Neural cell (in vitro differentiated cells): Measurements from ENCODE around the gene FGF4. TPM values are rescaled to one million over a fixed set of nuclear protein-coding genes. Genes with fewer than 3 reads are reported as not detected.

ENCODE experiments used
- H2AFZ ChIP-seq: fragments of 200-600, 300-800 bp; sonication (generic), shearing (Covaris generic); 2 replicates; pipeline ENCODE4 v1.6.0; 2014; ENCODE audit warnings: low read depth, mild to moderate bottlenecking, antibody characterized with exemption, low read length, moderate library complexity
- H3F3A ChIP-seq: fragments of 200-600 bp; shearing (Covaris generic); 2 replicates; pipeline ENCODE4 v1.6.1; 2016; ENCODE audit warnings: mild to moderate bottlenecking, moderate library complexity, mixed read lengths, antibody characterized with exemption, low read length; ENCODE audit not compliant: insufficient read depth, poor library complexity, severe bottlenecking
- H3K27ac ChIP-seq: fragments of 200-600, 300-800 bp; sonication (generic), shearing (Covaris generic); 2 replicates; pipeline ENCODE4 v1.5.1; 2014; ENCODE audit warnings: mild to moderate bottlenecking, low read length, moderate library complexity
- H3K27me3 ChIP-seq: fragments of 300-800, 200-600 bp; sonication (generic), shearing (Covaris generic); 2 replicates; pipeline ENCODE4 v1.6.0; 2014; ENCODE audit warnings: mild to moderate bottlenecking, low read depth, low read length, moderate library complexity; ENCODE audit not compliant: insufficient read depth
- H3K36me3 ChIP-seq: fragments of 300-800, 200-600 bp; sonication (generic), shearing (Covaris generic); 2 replicates; pipeline ENCODE4 v1.5.1; 2014; ENCODE audit warnings: mild to moderate bottlenecking, antibody characterized with exemption, low read length, moderate library complexity; ENCODE audit not compliant: insufficient read depth
- H3K4me2 ChIP-seq: fragments of 300-800, 200-600 bp; sonication (generic), shearing (Covaris generic); 2 replicates; pipeline ENCODE4 v1.6.0; 2014; ENCODE audit warnings: mild to moderate bottlenecking, low read length
- H3K4me3 ChIP-seq: fragments of 300-800, 200-600 bp; sonication (generic), shearing (Covaris generic); 2 replicates; pipeline ENCODE4 v1.5.1; 2014; ENCODE audit warnings: mild to moderate bottlenecking, low read length, moderate library complexity
- H3K79me2 ChIP-seq: fragments of 200-600 bp; shearing (Covaris generic); replicated peaks from 2 replicates; pipeline ENCODE4 v1.6.0; 2014; ENCODE audit warnings: mild to moderate bottlenecking, low read length, moderate library complexity; ENCODE audit not compliant: insufficient read depth
- H3K9ac ChIP-seq: fragments of 300-800, 200-600 bp; sonication (generic), shearing (Covaris generic); 2 replicates; pipeline ENCODE4 v1.6.1; 2016; ENCODE audit warnings: mild to moderate bottlenecking, low read length, mixed read lengths
- H3K9me2 ChIP-seq: fragments of 200-600 bp; shearing (Covaris generic); 2 replicates; pipeline ENCODE4 v1.6.1; 2016; ENCODE audit warnings: mild to moderate bottlenecking, low read length, mixed read lengths; ENCODE audit not compliant: insufficient read depth
- H3K9me3 ChIP-seq: fragments of 200-600, 300-800 bp; sonication (generic), shearing (Covaris generic); 2 replicates; pipeline ENCODE4 v1.6.1; 2016; ENCODE audit warnings: mild to moderate bottlenecking, mixed run types, low read length, moderate library complexity, mixed read lengths
- H4K20me1 ChIP-seq: fragments of 200-600 bp; shearing (Covaris generic); 2 replicates; pipeline ENCODE4 v1.6.1; 2016; ENCODE audit warnings: mild to moderate bottlenecking, mixed run types; ENCODE audit not compliant: insufficient read depth
- CTCF ChIP-seq: fragments of 450-650 bp; IDR thresholded peaks from 2 replicates; pipeline ENCODE4 v1.5.1; 2014; ENCODE audit warnings: antibody characterized with exemption, mild to moderate bottlenecking, moderate library complexity; ENCODE audit not compliant: poor library complexity, severe bottlenecking
- EP300 ChIP-seq: fragments of 450-650 bp; conservative IDR thresholded peaks from 2 replicates; pipeline ENCODE4 v1.6.1; 2014; ENCODE audit warnings: antibody characterized with exemption, mild to moderate bottlenecking, moderate library complexity; ENCODE audit not compliant: poor library complexity, severe bottlenecking
- EZH2 ChIP-seq: fragments of 200-600, 300-800 bp; shearing (Covaris generic), sonication (generic); IDR thresholded peaks from 2 replicates; pipeline ENCODE4 v1.6.1; 2014; ENCODE audit warnings: antibody characterized with exemption, low read length, borderline replicate concordance, mild to moderate bottlenecking; ENCODE audit not compliant: insufficient read depth, poor library complexity, severe bottlenecking
- MXI1 ChIP-seq: fragments of 450-650 bp; conservative IDR thresholded peaks from 2 replicates; pipeline ENCODE4 v1.6.1; 2014; ENCODE audit warnings: antibody characterized with exemption, mild to moderate bottlenecking; ENCODE audit not compliant: poor library complexity, severe bottlenecking
- POLR2AphosphoS5 ChIP-seq: IDR thresholded peaks from 2 replicates; pipeline ENCODE4 v1.6.1; 2012
- RAD21 ChIP-seq: fragments of 450-650 bp; conservative IDR thresholded peaks from 2 replicates; pipeline ENCODE4 v1.6.1; 2014; ENCODE audit warnings: antibody characterized with exemption, mild to moderate bottlenecking, moderate library complexity
- REST ChIP-seq: IDR thresholded peaks from 2 replicates; pipeline ENCODE4 v1.6.1; 2012; ENCODE audit warnings: borderline replicate concordance
- SMC3 ChIP-seq: fragments of 450-650 bp; conservative IDR thresholded peaks from 2 replicates; pipeline ENCODE4 v1.6.1; 2014; ENCODE audit warnings: antibody characterized with exemption, mild to moderate bottlenecking, moderate library complexity; ENCODE audit not compliant: poor library complexity
- TAF1 ChIP-seq: IDR thresholded peaks from 2 replicates; pipeline ENCODE4 v1.6.1; 2012; ENCODE audit warnings: low read depth
- polyA plus RNA-seq: library from polyadenylated mRNA; depleted of rRNA; stranded (reverse); fragments of >200 nt; gene quantifications from 2 replicates; pipeline ENCODE4 v1.2.3, GENCODE V29; 2014

Gene FGF4
- polyA plus RNA-seq, 1 donor from 2014 or later = not detected

- no peaks in the 10 kb centered on the region for H3K79me2 ChIP-seq
- H3F3A ChIP-seq = no peaks in the 10 kb centered on the region
- H3K4me2 ChIP-seq = no peak overlapping the region
- H3K9me3 ChIP-seq = no peaks in the 10 kb centered on the region
- H3K9ac ChIP-seq = no peak overlapping the region
- no peak overlapping the region for H3K27ac ChIP-seq
- no peaks in the 10 kb centered on the region for H3K27me3 ChIP-seq
- no peaks in the 10 kb centered on the region for H3K36me3 ChIP-seq
- no peaks in the 10 kb centered on the region for H3K9me2 ChIP-seq
- no peak overlapping the region for H2AFZ ChIP-seq
- no peak overlapping the region for H3K4me3 ChIP-seq
- TF ChIP-seq REST (no peak), TAF1 (no peak), POLR2AphosphoS5 (no peak), EZH2 (no peak), EP300 (no peak), MXI1 (no peak), CTCF (no peak), RAD21 (no peak), SMC3 (no peak)
- H4K20me1 ChIP-seq = no peaks in the 10 kb centered on the region
Measured at GRCh38 chr11:69750108-69750850, 24.9 kb downstream of the FGF4 start.

GRCh38 chr11:69748637-69749036 lies 26.5 kb downstream of the FGF4 start:
- no peak for TF ChIP-seq SMC3
- TF ChIP-seq POLR2AphosphoS5 = no peak
- TF ChIP-seq MXI1 = no peak
- no peak for TF ChIP-seq CTCF
- no peak for TF ChIP-seq RAD21
- TF ChIP-seq EP300 = no peak
- TF ChIP-seq REST = no peak
- Histone ChIP-seq H3K9me2 (no peaks in the 10 kb centered on the region), H3K27me3 (no peaks in the 10 kb centered on the region), H3K79me2 (no peaks in the 10 kb centered on the region), H3K27ac (no peak overlapping the region), H3F3A (no peaks in the 10 kb centered on the region), H3K4me3 (no peak overlapping the region), H3K9me3 (no peaks in the 10 kb centered on the region), H3K4me2 (no peak overlapping the region), H3K36me3 (no peaks in the 10 kb centered on the region), H4K20me1 (no peaks in the 10 kb centered on the region), H3K9ac (no peak overlapping the region), H2AFZ (no peak overlapping the region)
